ENCODE results near the gene POP4.

Gene POP4

DNA sequence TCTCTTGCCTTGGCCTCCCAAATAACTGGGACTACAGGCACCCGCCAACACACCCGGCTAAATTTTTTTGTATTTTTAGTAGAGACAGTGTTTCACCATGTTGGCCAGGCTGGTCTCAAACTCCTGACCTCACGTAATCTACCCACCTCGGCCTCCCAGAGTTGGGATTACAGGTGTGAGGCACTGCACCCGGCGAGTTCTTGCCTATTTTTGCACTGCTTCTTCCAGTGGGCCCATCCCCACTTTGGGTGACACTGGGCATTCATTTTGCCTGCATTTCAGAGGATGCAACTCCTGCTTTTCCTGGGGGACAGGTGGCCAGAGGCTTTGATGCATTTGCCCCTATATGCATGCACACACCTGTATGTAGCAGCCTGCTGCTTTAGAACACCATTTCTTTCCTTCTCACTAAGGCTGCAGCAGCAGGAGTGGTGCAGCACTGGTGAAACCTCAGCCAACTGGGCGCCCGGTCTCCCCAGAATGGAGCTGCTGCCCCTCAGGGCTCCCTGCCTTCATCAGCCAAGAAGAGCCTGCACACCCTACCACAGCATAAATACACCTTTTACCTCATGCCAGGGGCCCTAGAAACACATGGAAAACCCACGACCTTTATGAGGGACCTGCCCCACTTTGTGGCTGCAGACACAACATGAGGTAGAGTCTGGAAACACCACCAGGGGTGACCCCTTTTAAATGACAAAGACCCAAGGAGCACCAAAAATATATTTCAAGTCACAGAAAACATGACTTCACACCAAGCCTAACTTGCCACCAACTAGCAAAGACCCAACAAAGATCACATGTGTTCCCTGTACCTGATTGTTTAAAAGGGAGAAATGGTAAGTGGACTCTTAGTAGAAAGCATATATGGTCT lies 36.8 kb upstream of the POP4 start:
- TF ChIP-seq, protein P1, sequence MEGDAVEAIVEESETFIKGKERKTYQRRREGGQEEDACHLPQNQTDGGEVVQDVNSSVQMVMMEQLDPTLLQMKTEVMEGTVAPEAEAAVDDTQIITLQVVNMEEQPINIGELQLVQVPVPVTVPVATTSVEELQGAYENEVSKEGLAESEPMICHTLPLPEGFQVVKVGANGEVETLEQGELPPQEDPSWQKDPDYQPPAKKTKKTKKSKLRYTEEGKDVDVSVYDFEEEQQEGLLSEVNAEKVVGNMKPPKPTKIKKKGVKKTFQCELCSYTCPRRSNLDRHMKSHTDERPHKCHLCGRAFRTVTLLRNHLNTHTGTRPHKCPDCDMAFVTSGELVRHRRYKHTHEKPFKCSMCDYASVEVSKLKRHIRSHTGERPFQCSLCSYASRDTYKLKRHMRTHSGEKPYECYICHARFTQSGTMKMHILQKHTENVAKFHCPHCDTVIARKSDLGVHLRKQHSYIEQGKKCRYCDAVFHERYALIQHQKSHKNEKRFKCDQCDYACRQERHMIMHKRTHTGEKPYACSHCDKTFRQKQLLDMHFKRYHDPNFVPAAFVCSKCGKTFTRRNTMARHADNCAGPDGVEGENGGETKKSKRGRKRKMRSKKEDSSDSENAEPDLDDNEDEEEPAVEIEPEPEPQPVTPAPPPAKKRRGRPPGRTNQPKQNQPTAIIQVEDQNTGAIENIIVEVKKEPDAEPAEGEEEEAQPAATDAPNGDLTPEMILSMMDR (IDR thresholded peaks at IDR 0.05; ENCODE audit: control insufficient read depth, extremely low read depth, insufficient read depth), result no peak
- H3K4me3 ChIP-seq (ENCODE audit: low read depth, low read length), result no peak overlapping the region
- no peak for DNase-seq (ENCODE audit: low read depth)

- DNase-seq (ENCODE audit: low read depth), result no peak
- no peak overlapping the region for H3K4me3 ChIP-seq (ENCODE audit: low read depth, low read length)
- TF ChIP-seq, protein P1 (IDR thresholded peaks at IDR 0.05; ENCODE audit: control insufficient read depth, extremely low read depth, insufficient read depth), result no peak
These were observed 34.9 kb upstream of the POP4 start for GRCh38 chr19:29571181-29571580.

GRCh38 chr19:29573486-29573885 lies 32.6 kb upstream of the POP4 start:
- DNase-seq (ENCODE audit: low read depth), result no peak
- TF ChIP-seq, protein P1 (IDR thresholded peaks at IDR 0.05; ENCODE audit: control insufficient read depth, extremely low read depth, insufficient read depth), result no peak
- no peak overlapping the region for H3K4me3 ChIP-seq (ENCODE audit: low read depth, low read length)

- DNase-seq (ENCODE audit: low read depth), result no peak
- H3K4me3 ChIP-seq (ENCODE audit: low read depth, low read length), result no peak overlapping the region
- TF ChIP-seq, protein P1 (IDR thresholded peaks at IDR 0.05; ENCODE audit: control insufficient read depth, extremely low read depth, insufficient read depth), result no peak
These were observed 31.6 kb upstream of the POP4 start for GRCh38 chr19:29574510-29574909.

DNA sequence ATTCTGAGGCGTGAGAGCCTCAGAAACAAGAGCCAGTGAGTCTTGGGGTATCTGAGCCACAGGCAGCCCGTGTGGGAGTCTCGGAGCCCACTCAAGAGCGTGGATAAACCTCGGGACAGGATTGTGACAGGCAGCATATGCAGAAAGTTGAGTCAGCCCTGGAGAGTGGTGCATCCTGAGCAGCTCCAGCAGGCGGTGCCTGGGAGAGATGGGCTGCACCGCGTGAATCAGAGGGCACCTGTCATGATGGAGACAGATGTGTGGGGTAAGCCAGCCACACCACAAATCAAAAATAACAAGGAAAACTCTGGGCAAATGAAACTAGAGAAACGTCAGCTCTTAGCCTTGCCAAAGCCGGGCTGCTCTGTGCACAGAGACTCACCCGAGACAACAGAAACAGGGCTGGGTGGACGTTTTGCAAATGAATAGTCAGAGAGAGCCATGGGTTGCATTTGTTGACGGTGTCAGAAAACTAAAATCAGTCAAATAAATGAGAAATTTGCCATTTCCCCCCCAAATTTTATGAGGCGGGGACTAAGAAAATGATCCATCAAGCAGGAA lies 30.0 kb upstream of the POP4 start:
- TF ChIP-seq, protein P1 (IDR thresholded peaks at IDR 0.05; ENCODE audit: control insufficient read depth, extremely low read depth, insufficient read depth), result no peak
- no peak overlapping the region for H3K4me3 ChIP-seq (ENCODE audit: low read depth, low read length)
- no peak for DNase-seq (ENCODE audit: low read depth)

- TF ChIP-seq, protein P1 (IDR thresholded peaks at IDR 0.05; ENCODE audit: control insufficient read depth, extremely low read depth, insufficient read depth), result no peak
- no peak for DNase-seq (ENCODE audit: low read depth)
- H3K4me3 ChIP-seq (ENCODE audit: low read depth, low read length), result no peak overlapping the region
These were observed 29.1 kb upstream of the POP4 start for GRCh38 chr19:29576761-29577648.

Data from LNCaP clone FGC (cell line).